Large intestine (tissue), 12 donors: ENCODE measurements around the gene ASB6. TPM values are rescaled to one million over a fixed set of nuclear protein-coding genes. Genes with fewer than 3 reads are reported as not detected.

Source experiments
- DNase-seq, 2 donors: peaks; one replicate each; pipeline versions ENCODE4 v3.0.0 to v3.0.0-alpha.2; 2013
- H3K27ac ChIP-seq: one replicate; pipeline ENCODE4 v1.5.1; 2013; ENCODE audit warnings: low read length
- H3K27me3 ChIP-seq: 2 replicates; pipeline ENCODE4 v1.6.1; 2013; ENCODE audit warnings: low read length; ENCODE audit not compliant: control insufficient read depth, insufficient read depth
- H3K36me3 ChIP-seq: 2 replicates; pipeline ENCODE4 v1.6.1; 2013; ENCODE audit warnings: low read length; ENCODE audit not compliant: control insufficient read depth, insufficient read depth
- H3K4me1 ChIP-seq: one replicate; pipeline ENCODE4 v1.6.1; 2013; ENCODE audit warnings: low read length; ENCODE audit not compliant: control insufficient read depth, insufficient read depth
- H3K4me3 ChIP-seq: one replicate; pipeline ENCODE4 v1.5.1; 2013; ENCODE audit warnings: low read length
- H3K9me3 ChIP-seq: one replicate; pipeline ENCODE4 v1.6.1; 2013; ENCODE audit warnings: mild to moderate bottlenecking, low read depth, low read length, moderate library complexity; ENCODE audit not compliant: control insufficient read depth
- WGBS: methylation state at CpG from one replicate; pipeline ENCODE4 v1.1.5; 2013; ENCODE audit warnings: low lambda C conversion rate; ENCODE audit not compliant: insufficient coverage; 5-methylcytosine and 5-hydroxymethylcytosine counted together
- long read RNA-seq, 11 donors: transcript quantifications; one replicate each; lab custom pipeline, GENCODE V29; 2026
- polyA plus RNA-seq: library from polyadenylated mRNA; unstranded; fragments of 120-200 nt; gene quantifications from one replicate; pipeline ENCODE4 v1.2.1, GENCODE V29; 2013

ASB6 gene, protein sequence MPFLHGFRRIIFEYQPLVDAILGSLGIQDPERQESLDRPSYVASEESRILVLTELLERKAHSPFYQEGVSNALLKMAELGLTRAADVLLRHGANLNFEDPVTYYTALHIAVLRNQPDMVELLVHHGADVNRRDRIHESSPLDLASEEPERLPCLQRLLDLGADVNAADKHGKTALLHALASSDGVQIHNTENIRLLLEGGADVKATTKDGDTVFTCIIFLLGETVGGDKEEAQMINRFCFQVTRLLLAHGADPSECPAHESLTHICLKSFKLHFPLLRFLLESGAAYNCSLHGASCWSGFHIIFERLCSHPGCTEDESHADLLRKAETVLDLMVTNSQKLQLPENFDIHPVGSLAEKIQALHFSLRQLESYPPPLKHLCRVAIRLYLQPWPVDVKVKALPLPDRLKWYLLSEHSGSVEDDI
- polyA plus RNA-seq: 14.8 TPM
- long read RNA-seq, donor 1, partial matches to known transcripts: 0 of 2 reads
- long read RNA-seq, donor 1, other reads (novel, unspliced or antisense): 0 of 2 reads
- long read RNA-seq, donor 2, partial matches to known transcripts: 0 of 3 reads
- long read RNA-seq, donor 2, other reads (novel, unspliced or antisense): 0 of 3 reads
- long read RNA-seq, donor 3: 0 reads
- long read RNA-seq, donor 4: 0 reads
- long read RNA-seq, donor 5, partial matches to known transcripts: 0 of 2 reads
- long read RNA-seq, donor 5, other reads (novel, unspliced or antisense): 0 of 2 reads
- long read RNA-seq, donor 6, transcript ASB6-201 (6 exons, 2,330 nt): major isoform, 6 of 6 reads
- long read RNA-seq, donor 6, partial matches to known transcripts: 0 of 6 reads
- long read RNA-seq, donor 6, other reads (novel, unspliced or antisense): 0 of 6 reads
- long read RNA-seq, donor 7, partial matches to known transcripts: 0 of 1 reads
- long read RNA-seq, donor 7, other reads (novel, unspliced or antisense): 0 of 1 reads
- long read RNA-seq, donor 8, partial matches to known transcripts: 0 of 4 reads
- long read RNA-seq, donor 8, other reads (novel, unspliced or antisense): 0 of 4 reads
- long read RNA-seq, donor 9, partial matches to known transcripts: 0 of 1 reads
- long read RNA-seq, donor 9, other reads (novel, unspliced or antisense): 0 of 1 reads
- long read RNA-seq, donor 10, transcript ASB6-201 (6 exons, 2,330 nt): major isoform, 6 of 6 reads
- long read RNA-seq, donor 10, partial matches to known transcripts: 0 of 6 reads
- long read RNA-seq, donor 10, other reads (novel, unspliced or antisense): 0 of 6 reads
- long read RNA-seq, donor 11: 0 reads

DNA sequence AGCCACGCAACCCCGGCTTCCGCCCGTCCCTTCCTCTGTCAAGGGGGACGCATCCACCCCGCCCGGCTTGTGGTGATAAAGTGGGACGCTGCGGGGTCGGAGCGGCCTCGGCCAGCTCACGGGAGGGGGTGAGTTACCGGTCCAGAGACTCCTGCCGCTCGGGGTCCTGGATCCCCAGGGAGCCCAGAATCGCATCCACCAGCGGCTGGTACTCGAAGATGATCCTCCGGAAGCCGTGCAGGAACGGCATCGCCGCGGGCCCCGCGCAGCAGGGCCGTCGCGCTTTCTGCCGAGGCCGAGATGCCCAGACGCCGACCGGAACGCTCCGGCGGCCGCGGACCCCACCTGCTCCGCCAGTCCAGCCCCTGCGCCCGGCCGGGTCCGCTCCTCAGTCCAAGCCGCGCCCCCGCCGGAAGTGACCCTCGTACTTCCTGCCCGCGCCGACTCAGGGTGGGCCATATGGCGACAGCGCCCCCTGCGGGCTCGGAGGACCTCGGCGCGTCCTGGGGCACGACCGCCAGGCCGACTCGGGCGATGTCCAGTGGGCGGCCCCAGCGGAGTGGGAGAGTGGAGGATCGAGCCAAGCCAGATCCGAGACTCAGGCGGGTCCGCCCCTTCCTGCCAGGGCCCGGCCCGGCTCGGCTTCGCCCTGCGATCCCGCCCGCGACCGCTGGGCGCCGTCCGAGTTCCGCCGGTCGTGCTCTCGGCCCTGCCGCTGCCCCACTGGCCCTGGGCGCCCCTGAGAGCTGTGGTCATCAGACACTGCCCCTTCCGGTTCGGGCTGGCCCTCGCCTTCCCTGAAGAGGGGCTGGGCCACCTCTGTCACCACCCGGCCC lies at the start of gene ASB6:
Gene ASB6 (minus strand): TSS at position 402 of the 836 bp plus-strand sequence. CDS start 152 bp downstream, at position 250.
- DNase-seq: peak; percentile 97 to 99
- peaks cover 11% of the 10 kb centered on the region for H3K4me1 ChIP-seq
- H3K27me3 ChIP-seq: no peaks in the 10 kb centered on the region
- H3K4me3 ChIP-seq: peak within 1 kb of the TSS; percentile 99
- no peaks in the 10 kb centered on the region for H3K9me3 ChIP-seq
- H3K27ac ChIP-seq: peak within 1 kb of the TSS; percentile 91
- H3K36me3 ChIP-seq: peaks cover 27% of the 10 kb centered on the region
- WGBS: no CpG with 5 or more reads among the region's 93 CpGs

DNA sequence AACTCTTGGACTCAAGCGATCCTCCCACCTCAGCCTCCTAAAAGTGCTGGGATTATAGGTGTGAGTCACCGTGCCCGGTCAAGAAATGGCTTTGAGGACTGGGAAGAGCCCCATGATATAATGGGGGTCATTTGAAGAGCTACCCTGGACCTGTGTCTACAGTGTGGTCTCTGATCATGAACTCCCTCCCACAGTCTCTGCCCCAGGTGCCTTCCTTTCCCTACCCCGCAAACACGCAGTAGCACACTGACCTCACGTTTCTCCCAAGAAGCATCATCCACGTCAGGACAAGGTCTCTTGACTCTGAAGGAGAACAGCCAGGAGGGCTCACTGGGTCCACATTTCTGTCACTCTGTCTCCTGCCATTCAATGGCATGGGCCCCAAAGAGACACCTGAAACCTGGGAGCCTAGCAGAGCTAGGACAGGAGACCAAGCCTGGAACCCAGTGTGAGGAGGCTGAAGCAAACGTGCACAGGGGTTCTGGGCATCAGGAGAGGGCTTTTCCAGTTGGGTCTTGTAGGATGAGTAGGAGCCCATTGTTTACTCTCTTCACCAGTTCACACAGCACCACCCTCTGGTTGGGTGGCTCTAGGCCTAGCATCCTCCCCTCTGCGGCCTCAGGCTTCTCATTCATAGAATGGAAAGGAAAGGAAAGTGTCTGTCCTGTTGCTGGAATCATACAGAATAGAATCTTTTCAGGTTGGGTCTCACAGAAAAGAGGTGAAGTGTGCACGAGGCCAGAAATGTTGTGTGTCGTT lies 46.5 kb upstream of the ASB6 start:
- Histone ChIP-seq H3K27me3 (peaks cover 2% of the 10 kb centered on the region), H3K4me1 (no peaks in the 10 kb centered on the region), H3K36me3 (no peaks in the 10 kb centered on the region), H3K27ac (no peak overlapping the region), H3K9me3 (no peaks in the 10 kb centered on the region), H3K4me3 (no peak overlapping the region)
- no peak for DNase-seq
- WGBS: no CpG with 5 or more reads among the region's 11 CpGs

DNA sequence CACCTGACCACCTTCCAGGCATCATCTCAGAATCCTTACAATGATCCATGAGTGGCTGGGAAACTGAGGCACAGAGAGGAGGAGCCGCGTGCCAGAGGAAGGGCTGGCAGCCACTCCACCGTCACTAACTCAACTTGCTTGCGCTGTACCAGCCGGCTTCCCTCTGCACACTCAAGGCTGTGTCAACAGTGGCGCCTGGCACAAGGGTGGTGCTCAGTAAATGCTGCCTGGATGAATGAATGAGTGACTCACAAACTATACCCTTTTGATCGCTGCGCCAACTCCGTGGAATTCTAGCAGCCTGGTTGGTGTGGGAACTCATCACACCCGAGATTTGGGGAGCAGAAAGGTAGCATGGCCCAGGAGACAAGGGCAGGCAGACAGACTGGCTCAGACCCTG lies 45.4 kb upstream of the ASB6 start:
- no peaks in the 10 kb centered on the region for H3K9me3 ChIP-seq
- H3K27me3 ChIP-seq: peaks cover 2% of the 10 kb centered on the region
- no peak overlapping the region for H3K4me3 ChIP-seq
- no peak for DNase-seq
- no peak overlapping the region for H3K27ac ChIP-seq
- H3K36me3 ChIP-seq: no peaks in the 10 kb centered on the region
- no CpG with 5 or more reads among the region's 10 CpGs for WGBS
- no peaks in the 10 kb centered on the region for H3K4me1 ChIP-seq

DNA sequence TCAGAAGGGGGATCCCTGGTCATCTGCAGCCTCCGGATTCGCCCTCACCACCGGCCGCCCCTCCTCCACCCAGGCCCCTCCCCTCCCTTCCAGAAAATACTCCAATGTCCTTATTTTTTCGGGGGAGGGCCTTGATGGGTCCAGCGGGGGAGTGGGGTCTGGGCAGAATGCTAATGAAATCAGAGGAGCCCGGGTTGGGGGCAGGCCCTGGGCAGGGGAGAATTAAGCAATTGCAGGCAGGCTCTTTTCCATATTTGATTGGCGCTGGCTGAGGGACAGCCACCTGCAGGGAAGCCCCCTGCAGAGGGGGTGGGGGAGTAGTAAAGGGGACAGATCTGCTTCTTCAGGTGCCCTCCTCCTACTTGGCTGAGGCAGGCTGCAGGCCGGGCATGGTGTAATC lies 44.8 kb upstream of the ASB6 start:
- Histone ChIP-seq H3K4me3 (no peak overlapping the region), H3K27me3 (peaks cover 2% of the 10 kb centered on the region), H3K36me3 (no peaks in the 10 kb centered on the region), H3K27ac (no peak overlapping the region), H3K4me1 (no peaks in the 10 kb centered on the region), H3K9me3 (no peaks in the 10 kb centered on the region)
- WGBS: no CpG with 5 or more reads among the region's 9 CpGs
- DNase-seq: no peak

DNA sequence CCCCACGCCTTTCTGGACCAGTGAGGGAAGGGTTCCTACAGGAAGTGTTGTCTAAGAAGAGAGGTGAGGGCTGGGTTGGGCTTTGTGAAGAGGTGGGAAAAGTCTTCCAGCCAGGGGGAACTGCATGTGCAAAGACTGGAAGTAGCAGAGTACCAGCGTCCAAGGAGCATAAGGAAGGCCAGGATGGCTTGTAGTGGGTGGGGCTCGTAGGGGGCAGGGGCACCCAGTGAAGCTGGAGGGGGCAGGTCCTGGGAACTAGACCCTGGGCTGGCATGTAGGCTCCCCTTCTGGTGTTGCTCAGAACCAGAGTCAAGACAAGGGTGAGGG lies 43.9 kb upstream of the ASB6 start:
- Histone ChIP-seq H3K36me3 (no peaks in the 10 kb centered on the region), H3K4me1 (no peaks in the 10 kb centered on the region), H3K4me3 (no peak overlapping the region), H3K9me3 (no peaks in the 10 kb centered on the region), H3K27ac (no peak overlapping the region), H3K27me3 (peaks cover 3% of the 10 kb centered on the region)
- no CpG with 5 or more reads among the region's 3 CpGs for WGBS
- DNase-seq: no peak

DNA sequence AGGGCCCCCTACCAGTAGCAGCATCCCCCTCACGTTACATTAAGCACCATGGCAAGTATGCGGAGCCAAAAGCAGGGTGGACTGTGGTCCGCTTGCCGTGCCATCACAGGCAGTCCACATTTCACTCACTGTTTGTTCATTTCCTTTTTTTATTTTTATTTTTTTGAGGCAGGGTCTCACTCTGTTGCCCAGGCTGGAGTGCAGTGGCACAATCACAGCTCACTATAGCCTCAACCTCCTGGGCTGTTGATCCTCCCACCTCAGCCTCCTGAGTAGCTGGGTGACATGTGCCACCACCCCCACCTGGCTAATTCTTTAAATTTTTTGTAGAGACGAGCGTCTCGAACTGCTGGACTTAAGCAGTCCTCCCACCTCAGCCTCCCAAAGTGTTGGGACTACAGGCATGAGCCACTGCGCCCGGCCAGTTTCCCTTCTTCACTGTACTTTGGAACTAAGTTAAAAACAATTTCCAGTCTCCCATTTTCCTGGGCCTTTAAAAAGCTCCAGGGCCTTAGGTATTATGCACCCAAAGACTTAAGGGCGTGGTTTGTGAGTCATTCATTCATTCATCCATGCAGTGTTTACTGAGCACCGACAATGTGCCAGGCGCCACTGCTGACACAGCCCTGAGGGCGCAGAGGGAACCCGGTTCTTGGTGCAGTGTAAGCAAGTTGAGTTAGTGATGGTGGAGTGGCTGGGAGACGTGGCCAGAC lies 43.4 kb upstream of the ASB6 start:
- 100% methylated on average over 1 of the region's 15 CpGs for WGBS
- no peak for DNase-seq

DNA sequence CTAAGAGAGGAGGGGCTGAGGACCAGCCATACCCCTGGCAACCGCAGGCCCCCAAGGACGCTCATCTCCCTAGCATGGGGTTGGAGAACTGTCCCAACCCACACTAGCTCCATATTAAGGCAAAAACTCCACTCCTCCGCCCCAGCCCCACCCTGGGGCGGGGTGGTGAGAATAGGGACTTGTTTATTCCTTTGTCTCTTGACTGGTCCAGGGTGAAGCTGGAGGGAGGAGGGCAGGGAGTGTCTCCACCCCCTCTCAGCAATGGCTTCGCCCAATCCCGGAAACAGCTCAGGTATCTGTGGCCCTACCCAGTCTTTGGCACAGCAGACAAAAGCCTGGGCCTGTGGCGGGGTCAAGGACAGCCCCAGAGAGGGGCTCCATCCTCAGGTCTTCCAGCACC lies 40.4 kb upstream of the ASB6 start:
- no peak for DNase-seq
- Histone ChIP-seq H3K9me3 (no peaks in the 10 kb centered on the region), H3K27me3 (peaks cover 14% of the 10 kb centered on the region), H3K4me3 (no peak overlapping the region), H3K27ac (no peak overlapping the region), H3K4me1 (no peaks in the 10 kb centered on the region), H3K36me3 (no peaks in the 10 kb centered on the region)
- no CpG with 5 or more reads among the region's 7 CpGs for WGBS

More for the DNA sequence above, 43.4 kb upstream of the ASB6 start:
- H3K36me3 ChIP-seq: no peaks in the 10 kb centered on the region
- no peaks in the 10 kb centered on the region for H3K4me1 ChIP-seq
- H3K27me3 ChIP-seq: peaks cover 4% of the 10 kb centered on the region
- H3K27ac ChIP-seq: no peak overlapping the region
- no peaks in the 10 kb centered on the region for H3K9me3 ChIP-seq
- no peak overlapping the region for H3K4me3 ChIP-seq

DNA sequence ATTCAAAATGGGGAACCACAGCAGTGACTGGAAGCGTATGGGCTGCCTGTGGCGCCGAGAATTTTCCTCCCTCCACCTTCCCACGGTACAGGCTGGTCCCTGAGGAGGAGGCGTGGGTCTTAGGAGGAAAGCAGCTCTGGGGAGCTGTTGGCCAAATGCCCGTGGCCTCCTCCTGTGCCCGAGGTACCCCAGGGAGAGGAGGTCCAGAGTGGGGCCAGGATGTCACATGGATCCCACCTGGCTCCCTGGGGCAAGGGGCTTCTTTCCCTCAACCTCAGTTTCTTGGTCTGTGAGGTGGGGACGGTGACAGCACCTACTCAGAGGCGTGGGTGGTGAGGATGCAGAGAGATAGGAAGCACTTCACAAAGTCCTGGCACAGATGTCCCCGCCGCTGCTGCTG lies 40.0 kb upstream of the ASB6 start:
- H3K9me3 ChIP-seq: no peaks in the 10 kb centered on the region
- no peak overlapping the region for H3K4me3 ChIP-seq
- H3K36me3 ChIP-seq: no peaks in the 10 kb centered on the region
- H3K27me3 ChIP-seq: peaks cover 18% of the 10 kb centered on the region
- no peaks in the 10 kb centered on the region for H3K4me1 ChIP-seq
- no peak overlapping the region for H3K27ac ChIP-seq
- no CpG with 5 or more reads among the region's 11 CpGs for WGBS
- DNase-seq: no peak

DNA sequence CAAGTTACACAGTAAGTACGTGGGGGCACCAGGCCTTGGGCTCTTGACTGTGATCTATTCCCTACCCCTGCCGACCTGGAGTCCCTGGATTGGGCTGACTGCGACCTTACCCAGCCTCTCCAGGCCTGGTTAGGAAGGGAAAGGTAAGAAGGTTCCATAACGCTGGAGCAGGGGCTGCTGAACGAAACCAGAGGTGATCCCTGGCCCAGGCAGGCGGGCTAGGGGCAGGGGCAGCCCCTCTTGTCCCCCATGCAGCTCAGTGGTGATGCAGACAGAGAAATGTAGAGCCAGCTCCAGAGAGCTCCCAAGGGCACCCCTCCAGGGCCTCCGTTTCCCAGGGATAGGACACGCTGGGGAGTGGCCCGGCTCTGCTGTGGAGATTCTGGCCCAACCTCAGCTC lies 37.6 kb upstream of the ASB6 start:
- H3K9me3 ChIP-seq: no peaks in the 10 kb centered on the region
- WGBS: no CpG with 5 or more reads among the region's 9 CpGs
- H3K27ac ChIP-seq: no peak overlapping the region
- no peaks in the 10 kb centered on the region for H3K36me3 ChIP-seq
- H3K4me3 ChIP-seq: no peak overlapping the region
- no peak for DNase-seq
- no peaks in the 10 kb centered on the region for H3K4me1 ChIP-seq
- H3K27me3 ChIP-seq: peaks cover 35% of the 10 kb centered on the region
